Measurements from ENCODE around the gene SYT15B.
"Not testable (repeated sequence)": the region's sequence is repeated elsewhere in the genome, so short reads cannot be mapped to it uniquely, and the experiment has no call there.

DNA sequence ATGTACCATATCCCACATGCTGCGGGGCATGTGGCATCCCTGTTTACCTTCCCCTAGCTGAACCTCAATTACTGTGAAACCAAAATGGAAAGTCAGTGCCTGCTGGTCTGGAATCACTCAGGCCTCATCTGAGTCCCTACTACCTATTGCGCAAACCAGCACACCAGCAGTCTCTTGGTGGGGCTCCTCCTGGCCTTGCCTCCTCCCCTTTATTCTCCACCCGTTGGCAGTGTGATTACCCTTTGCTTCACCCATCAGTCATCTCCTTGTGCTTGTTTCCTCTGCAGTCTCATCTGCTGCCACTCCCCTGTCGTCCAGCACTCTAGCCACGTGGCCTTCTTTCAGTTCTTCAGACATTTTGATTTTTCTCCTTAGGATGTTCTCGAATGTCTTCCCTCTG is 39.3 kb downstream of the SYT15B start:
- TF ChIP-seq ZNF263 (CRISPR knock-in tag; IDR thresholded peaks at IDR 0.05; ENCODE audit: low read depth); AFF4 (CRISPR knock-in tag; IDR thresholded peaks at IDR 0.05; ENCODE audit: borderline replicate concordance); FOXP4 (CRISPR knock-in tag; IDR thresholded peaks at IDR 0.05); NR3C1 (CRISPR knock-in tag; conservative IDR thresholded peaks at IDR 0.05; ENCODE audit: low read depth); CTCF (IDR thresholded peaks at IDR 0.05); JUN (CRISPR knock-in tag; IDR thresholded peaks at IDR 0.05); NR2C2 (CRISPR knock-in tag; IDR thresholded peaks at IDR 0.05); ZNF317 (CRISPR knock-in tag; IDR thresholded peaks at IDR 0.05; ENCODE audit: borderline replicate concordance, low read depth); FOXK1 (CRISPR knock-in tag; IDR thresholded peaks at IDR 0.05); PREB (CRISPR knock-in tag; IDR thresholded peaks at IDR 0.05; ENCODE audit: borderline replicate concordance); ZBTB21 (CRISPR knock-in tag; IDR thresholded peaks at IDR 0.05; ENCODE audit: borderline replicate concordance): not testable (repeated sequence)
- TF ChIP-seq, protein P1, sequence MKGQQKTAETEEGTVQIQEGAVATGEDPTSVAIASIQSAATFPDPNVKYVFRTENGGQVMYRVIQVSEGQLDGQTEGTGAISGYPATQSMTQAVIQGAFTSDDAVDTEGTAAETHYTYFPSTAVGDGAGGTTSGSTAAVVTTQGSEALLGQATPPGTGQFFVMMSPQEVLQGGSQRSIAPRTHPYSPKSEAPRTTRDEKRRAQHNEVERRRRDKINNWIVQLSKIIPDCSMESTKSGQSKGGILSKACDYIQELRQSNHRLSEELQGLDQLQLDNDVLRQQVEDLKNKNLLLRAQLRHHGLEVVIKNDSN (CRISPR knock-in tag; IDR thresholded peaks at IDR 0.05), result not testable (repeated sequence)
- TF ChIP-seq, protein P2, sequence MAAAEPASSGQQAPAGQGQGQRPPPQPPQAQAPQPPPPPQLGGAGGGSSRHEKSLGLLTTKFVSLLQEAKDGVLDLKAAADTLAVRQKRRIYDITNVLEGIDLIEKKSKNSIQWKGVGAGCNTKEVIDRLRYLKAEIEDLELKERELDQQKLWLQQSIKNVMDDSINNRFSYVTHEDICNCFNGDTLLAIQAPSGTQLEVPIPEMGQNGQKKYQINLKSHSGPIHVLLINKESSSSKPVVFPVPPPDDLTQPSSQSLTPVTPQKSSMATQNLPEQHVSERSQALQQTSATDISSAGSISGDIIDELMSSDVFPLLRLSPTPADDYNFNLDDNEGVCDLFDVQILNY (CRISPR knock-in tag; IDR thresholded peaks at IDR 0.05), result not testable (repeated sequence)
- TF ChIP-seq, protein P3, sequence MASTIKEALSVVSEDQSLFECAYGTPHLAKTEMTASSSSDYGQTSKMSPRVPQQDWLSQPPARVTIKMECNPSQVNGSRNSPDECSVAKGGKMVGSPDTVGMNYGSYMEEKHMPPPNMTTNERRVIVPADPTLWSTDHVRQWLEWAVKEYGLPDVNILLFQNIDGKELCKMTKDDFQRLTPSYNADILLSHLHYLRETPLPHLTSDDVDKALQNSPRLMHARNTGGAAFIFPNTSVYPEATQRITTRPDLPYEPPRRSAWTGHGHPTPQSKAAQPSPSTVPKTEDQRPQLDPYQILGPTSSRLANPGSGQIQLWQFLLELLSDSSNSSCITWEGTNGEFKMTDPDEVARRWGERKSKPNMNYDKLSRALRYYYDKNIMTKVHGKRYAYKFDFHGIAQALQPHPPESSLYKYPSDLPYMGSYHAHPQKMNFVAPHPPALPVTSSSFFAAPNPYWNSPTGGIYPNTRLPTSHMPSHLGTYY (CRISPR knock-in tag; IDR thresholded peaks at IDR 0.05), result not testable (repeated sequence)

All from WTC11 (cell line).